SK-N-SH treated with all-trans-retinoic acid at 6 μM for 48 hours (cell line): ENCODE data around the gene FLT3LG.

Experiments
- ATAC-seq: fragments of 200-7000 bp; cut with Tn5 transposase; 3 replicates; pipeline ENCODE4 v1.9.1; 2020; ENCODE audit warnings: mild to moderate bottlenecking, moderate library complexity
- ARNTL ChIP-seq: fragments of 450-650 bp; formaldehyde crosslinking; IDR thresholded peaks from 2 replicates; pipeline ENCODE4 v1.5.0; 2020; ENCODE audit warnings: low read depth, mild to moderate bottlenecking, moderate library complexity, borderline replicate concordance
- CREB5 ChIP-seq: fragments of 250-450 bp; sonication (Bioruptor Pico); IDR thresholded peaks from 2 replicates; pipeline ENCODE4 v1.5.1; 2020; ENCODE audit warnings: low read depth, mild to moderate bottlenecking, moderate library complexity
- CSDC2 ChIP-seq: fragments of 250-450 bp; sonication (Bioruptor Pico); IDR thresholded peaks from 2 replicates; pipeline ENCODE4 v1.5.0; 2020; ENCODE audit warnings: mild to moderate bottlenecking, moderate library complexity
- CSRNP3 ChIP-seq: fragments of 250-450 bp; sonication (Bioruptor Pico); IDR thresholded peaks from 2 replicates; pipeline ENCODE4 v1.5.1; 2021; ENCODE audit warnings: mild to moderate bottlenecking, moderate library complexity
- ESRRG ChIP-seq: fragments of 250-450 bp; sonication (Bioruptor Pico); IDR thresholded peaks from 2 replicates; pipeline ENCODE4 v1.6.1; 2021; ENCODE audit warnings: mild to moderate bottlenecking
- GLIS3 ChIP-seq: fragments of 250-450 bp; sonication (Bioruptor Pico); IDR thresholded peaks from 2 replicates; pipeline ENCODE4 v1.5.0; 2020; ENCODE audit warnings: mild to moderate bottlenecking, moderate library complexity
- OSR1 ChIP-seq: fragments of 250-450 bp; sonication (Bioruptor Pico); IDR thresholded peaks from 2 replicates; pipeline ENCODE4 v1.8.0; 2022; ENCODE audit warnings: moderate library complexity, mild to moderate bottlenecking, inconsistent platforms
- PATZ1 ChIP-seq: fragments of 250-450 bp; sonication (Bioruptor Pico); IDR thresholded peaks from 2 replicates; pipeline ENCODE4 v1.8.0; 2020; ENCODE audit warnings: mild to moderate bottlenecking, moderate library complexity, borderline replicate concordance
- POU6F1 ChIP-seq: fragments of 250-450 bp; sonication (Bioruptor Pico); IDR thresholded peaks from 2 replicates; pipeline ENCODE4 v1.8.0; 2021; ENCODE audit warnings: low read depth, mild to moderate bottlenecking, moderate library complexity, borderline replicate concordance
- RARB ChIP-seq: fragments of 250-450 bp; sonication (Bioruptor Pico); IDR thresholded peaks from 2 replicates; pipeline ENCODE4 v1.8.0; 2021; ENCODE audit warnings: mild to moderate bottlenecking, moderate library complexity
- TSHZ2 ChIP-seq: fragments of 250-450 bp; sonication (Bioruptor Pico); IDR thresholded peaks from 2 replicates; pipeline ENCODE4 v1.5.0; 2020; ENCODE audit warnings: mild to moderate bottlenecking, moderate library complexity
- ZFP3 ChIP-seq: fragments of 250-450 bp; sonication (Bioruptor Pico); IDR thresholded peaks from 2 replicates; pipeline ENCODE4 v1.5.0; 2020; ENCODE audit warnings: mild to moderate bottlenecking, moderate library complexity
- ZNF70 ChIP-seq: fragments of 450-650 bp; formaldehyde crosslinking; IDR thresholded peaks from 2 replicates; pipeline ENCODE4 v1.5.0; 2020; ENCODE audit warnings: mild to moderate bottlenecking, moderate library complexity
- ZNF8 ChIP-seq: fragments of 450-650 bp; formaldehyde crosslinking; IDR thresholded peaks from 2 replicates; pipeline ENCODE4 v1.5.0; 2020; ENCODE audit warnings: mild to moderate bottlenecking, moderate library complexity

FLT3LG gene

GRCh38 chr19:49487277-49488045, 13.4 kb downstream of the FLT3LG start, which contains the start of gene RPL13A:
RPL13A (plus strand) TSS chr19:49487608; CDS start chr19:49487630, 22 bp downstream.
- TF ChIP-seq ZNF70 (peak; percentile 80), CREB5 (CRISPR knock-in tag) (no peak), ZNF8 (CRISPR knock-in tag) (no peak), CSDC2 (CRISPR knock-in tag) (no peak), RARB (CRISPR knock-in tag) (no peak), CSRNP3 (CRISPR knock-in tag) (peak; percentile 61; the same call in 1 of the 2 replicates), ZFP3 (no peak), TSHZ2 (CRISPR knock-in tag) (no peak)
- ATAC-seq: peak; percentile 95

- TF ChIP-seq TSHZ2 (CRISPR knock-in tag) (no peak), OSR1 (CRISPR knock-in tag) (no peak), ZNF70 (no peak), ESRRG (CRISPR knock-in tag) (no peak)
- no peak; the same call in 2 of the 3 replicates for ATAC-seq
Measured at GRCh38 chr19:49488046-49488862, 14.2 kb downstream of the FLT3LG start.

- ATAC-seq: no peak
- no peak for TF ChIP-seq ARNTL
- no peak for TF ChIP-seq ZFP3
- no peak for TF ChIP-seq POU6F1
- no peak for TF ChIP-seq OSR1 (CRISPR knock-in tag)
- no peak for TF ChIP-seq ESRRG (CRISPR knock-in tag)
- TF ChIP-seq GLIS3 (CRISPR knock-in tag): no peak
- no peak for TF ChIP-seq PATZ1 (CRISPR knock-in tag)
Measured at GRCh38 chr19:49488863-49489537, 15.0 kb downstream of the FLT3LG start.
